Upper lobe of left lung (tissue), 6 donors: Measurements from ENCODE around the gene NCLN. TPM values are rescaled to one million over a fixed set of nuclear protein-coding genes. Genes with fewer than 3 reads are reported as not detected.

Source experiments
- ATAC-seq, 2 donors: fragments of 200-7000 bp; cut with Tn5 transposase; one replicate each; pipeline ENCODE4 v1.9.1; 2022; ENCODE audit warnings: mild to moderate bottlenecking in 2 of 2, moderate library complexity in 2 of 2; ENCODE audit not compliant: low FRiP score in 2 of 2
- DNase-seq, 2 donors: peaks; one replicate each; pipeline ENCODE4 v3.0.0-alpha.2; 2019 to 2020
- H3K27ac ChIP-seq, 4 donors: fragments of 200-600 bp; sonication (generic); one replicate each; pipeline ENCODE4 v1.5.1; 2016 to 2019
- H3K27me3 ChIP-seq, 4 donors: fragments of 200-600 bp; sonication (generic); one replicate each; pipeline ENCODE4 v1.5.1; 2017 to 2019
- H3K36me3 ChIP-seq, 4 donors: fragments of 200-600 bp; sonication (generic); one replicate each; pipeline ENCODE4 v1.5.1; 2016 to 2019
- H3K4me1 ChIP-seq, 4 donors: fragments of 200-600 bp; sonication (generic); one replicate each; pipeline ENCODE4 v1.5.1; 2018 to 2019
- H3K4me3 ChIP-seq, 4 donors: fragments of 200-600 bp; sonication (generic); one replicate each; pipeline ENCODE4 v1.5.1; 2017 to 2019; ENCODE audit warnings: mild to moderate bottlenecking in 2 of 4, moderate library complexity in 1 of 4
- H3K9me3 ChIP-seq, 4 donors: fragments of 200-600 bp; sonication (generic); one replicate each; pipeline ENCODE4 v1.5.1; 2018 to 2019
- EP300 ChIP-seq, 4 donors: sonication (generic); formaldehyde crosslinking; IDR thresholded peaks; one replicate each; pipeline ENCODE4 v1.5.1; 2017; ENCODE audit warnings: antibody characterized with exemption in 4 of 4, control low read depth in 2 of 4
- POLR2A ChIP-seq, 4 donors: fragments of 450-650 bp; IDR thresholded peaks; one replicate each; pipeline ENCODE4 v1.5.1; 2016 to 2017; ENCODE audit warnings: antibody characterized with exemption in 4 of 4, mild to moderate bottlenecking in 2 of 4
- POLR2AphosphoS5 ChIP-seq, 2 donors: sonication (generic); formaldehyde crosslinking; IDR thresholded peaks; one replicate each; pipeline ENCODE4 v1.5.1; 2017; ENCODE audit warnings: antibody characterized with exemption in 2 of 2
- WGBS, 2 donors: methylation state at CpG; one replicate each; pipeline ENCODE4 v1.1.5; 2017 to 2018; 5-methylcytosine and 5-hydroxymethylcytosine counted together
- total RNA-seq, 6 donors: library from RNA; depleted of rRNA in 4 of 6; stranded (reverse); fragments of >200 nt in 4 of 6; gene quantifications; one replicate each; pipeline versions ENCODE4 v1.1.0 to v1.2.1, GENCODE V29; 2016 to 2021
- TF ChIP-seq, protein P1 (sequence below), 6 experiments: fragments of 450-650 bp in 4 of 6; fragments of 200-600 bp in 2 of 6; sonication (generic) in 2 of 6; IDR thresholded peaks; one replicate each; pipeline ENCODE4 v1.5.1; 2016 to 2019; ENCODE audit warnings: antibody characterized with exemption in 6 of 6
- donor health status: DM: no; HTN: no; CAD: no; lungs with moderate emphysema.
- donor health status: DM: no; HTN: yes; CAD: no; lungs with severe emphysema.

NCLN gene
- total RNA-seq, 6 donors from 2014 or later: 35.6 to 87.0 (median 72.5) TPM

DNA sequence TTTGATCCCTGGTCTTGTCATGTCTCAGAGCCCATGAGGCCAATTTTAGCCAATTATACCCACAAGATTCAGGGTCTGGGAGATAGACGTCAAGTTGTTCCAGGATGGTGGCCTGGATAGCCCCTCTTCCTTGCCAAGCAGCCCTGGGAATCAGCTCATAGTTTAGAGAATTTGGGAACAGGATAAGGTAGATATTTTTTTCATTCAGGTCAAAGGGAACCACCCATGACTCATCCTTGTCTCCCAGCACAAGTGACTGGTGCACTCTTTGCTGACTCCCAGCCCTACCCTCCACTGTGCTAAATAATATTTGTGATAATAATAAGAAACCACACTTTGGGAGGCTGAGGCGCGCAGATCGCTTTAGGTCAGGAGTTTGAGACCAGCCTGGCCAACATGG lies 24.3 kb upstream of the NCLN start:
- H3K36me3 ChIP-seq: peaks cover 0 to 20% (median 0%) of the 10 kb centered on the region in 4 donors
- H3K27ac ChIP-seq: peak overlapping the region in 2 of 4 donors; percentile 42 to 47
- TF ChIP-seq, protein P1, sequence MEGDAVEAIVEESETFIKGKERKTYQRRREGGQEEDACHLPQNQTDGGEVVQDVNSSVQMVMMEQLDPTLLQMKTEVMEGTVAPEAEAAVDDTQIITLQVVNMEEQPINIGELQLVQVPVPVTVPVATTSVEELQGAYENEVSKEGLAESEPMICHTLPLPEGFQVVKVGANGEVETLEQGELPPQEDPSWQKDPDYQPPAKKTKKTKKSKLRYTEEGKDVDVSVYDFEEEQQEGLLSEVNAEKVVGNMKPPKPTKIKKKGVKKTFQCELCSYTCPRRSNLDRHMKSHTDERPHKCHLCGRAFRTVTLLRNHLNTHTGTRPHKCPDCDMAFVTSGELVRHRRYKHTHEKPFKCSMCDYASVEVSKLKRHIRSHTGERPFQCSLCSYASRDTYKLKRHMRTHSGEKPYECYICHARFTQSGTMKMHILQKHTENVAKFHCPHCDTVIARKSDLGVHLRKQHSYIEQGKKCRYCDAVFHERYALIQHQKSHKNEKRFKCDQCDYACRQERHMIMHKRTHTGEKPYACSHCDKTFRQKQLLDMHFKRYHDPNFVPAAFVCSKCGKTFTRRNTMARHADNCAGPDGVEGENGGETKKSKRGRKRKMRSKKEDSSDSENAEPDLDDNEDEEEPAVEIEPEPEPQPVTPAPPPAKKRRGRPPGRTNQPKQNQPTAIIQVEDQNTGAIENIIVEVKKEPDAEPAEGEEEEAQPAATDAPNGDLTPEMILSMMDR (IDR thresholded peaks at IDR 0.05): no peak
- TF ChIP-seq EP300 (IDR thresholded peaks at IDR 0.05) (no peak), POLR2A (IDR thresholded peaks at IDR 0.05) (no peak), POLR2AphosphoS5 (IDR thresholded peaks at IDR 0.05) (no peak)
- no peaks in the 10 kb centered on the region for H3K27me3 ChIP-seq
- no peaks in the 10 kb centered on the region for H3K9me3 ChIP-seq
- H3K4me3 ChIP-seq: no peak overlapping the region
- WGBS, 2 donors: 92 to 98% methylated on average over 4 of the region's 4 CpGs
- peaks cover 6 to 15% (median 11%) of the 10 kb centered on the region in 4 donors for H3K4me1 ChIP-seq
- DNase-seq (no peak), ATAC-seq (no peak)

DNA sequence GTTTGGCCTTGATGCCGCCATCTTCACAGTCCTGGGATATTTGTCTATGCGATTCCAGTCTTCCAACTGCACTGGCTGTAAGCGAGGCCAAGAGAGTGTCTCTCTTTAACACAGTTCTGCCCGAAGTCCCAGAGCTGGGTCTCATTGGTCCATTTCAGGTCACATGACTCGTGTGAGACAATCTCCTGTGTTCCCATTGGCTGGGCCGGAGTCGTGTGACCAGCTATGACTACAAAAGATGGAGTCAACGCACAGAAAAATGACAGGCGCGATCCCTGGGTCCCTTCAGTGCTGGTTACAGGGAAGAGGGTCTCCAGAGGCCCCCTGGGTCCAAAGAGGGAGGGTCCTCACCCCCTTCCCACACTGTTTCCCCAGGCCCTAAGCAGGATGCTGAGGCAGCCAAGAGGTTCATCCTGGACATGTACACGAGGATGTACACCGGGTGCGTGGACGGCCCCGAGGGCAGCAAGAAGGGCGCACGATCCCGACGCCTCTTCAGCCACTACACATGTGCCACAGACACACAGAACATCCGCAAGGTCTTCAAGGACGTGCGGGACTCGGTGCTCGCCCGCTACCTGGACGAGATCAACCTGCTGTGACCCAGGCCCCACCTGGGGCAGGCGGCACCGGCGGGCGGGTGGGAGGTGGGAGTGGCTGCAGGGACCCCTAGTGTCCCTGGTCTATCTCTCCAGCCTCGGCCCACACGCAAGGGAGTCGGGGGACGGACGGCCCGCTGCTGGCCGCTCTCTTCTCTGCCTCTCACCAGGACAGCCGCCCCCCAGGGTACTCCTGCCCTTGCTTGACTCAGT lies 23.1 kb upstream of the NCLN start:
- no peaks in the 10 kb centered on the region for H3K9me3 ChIP-seq
- DNase-seq (peak in 1 of 2 donors; percentile 85), ATAC-seq (peak in 1 of 2 donors; percentile 34)
- H3K4me1 ChIP-seq: peaks cover 6 to 15% (median 11%) of the 10 kb centered on the region in 4 donors
- H3K36me3 ChIP-seq: peaks cover 0 to 20% (median 0%) of the 10 kb centered on the region in 4 donors
- no peak overlapping the region for H3K4me3 ChIP-seq
- no peak overlapping the region for H3K27ac ChIP-seq
- TF ChIP-seq POLR2AphosphoS5 (IDR thresholded peaks at IDR 0.05) (no peak), EP300 (IDR thresholded peaks at IDR 0.05) (no peak), POLR2A (IDR thresholded peaks at IDR 0.05) (no peak)
- TF ChIP-seq, protein P1 (IDR thresholded peaks at IDR 0.05): no peak
- 73% methylated on average over 36 to 38 of the region's 38 CpGs for whole genome bisulfite sequencing, 2 donors
- H3K27me3 ChIP-seq: no peaks in the 10 kb centered on the region

DNA sequence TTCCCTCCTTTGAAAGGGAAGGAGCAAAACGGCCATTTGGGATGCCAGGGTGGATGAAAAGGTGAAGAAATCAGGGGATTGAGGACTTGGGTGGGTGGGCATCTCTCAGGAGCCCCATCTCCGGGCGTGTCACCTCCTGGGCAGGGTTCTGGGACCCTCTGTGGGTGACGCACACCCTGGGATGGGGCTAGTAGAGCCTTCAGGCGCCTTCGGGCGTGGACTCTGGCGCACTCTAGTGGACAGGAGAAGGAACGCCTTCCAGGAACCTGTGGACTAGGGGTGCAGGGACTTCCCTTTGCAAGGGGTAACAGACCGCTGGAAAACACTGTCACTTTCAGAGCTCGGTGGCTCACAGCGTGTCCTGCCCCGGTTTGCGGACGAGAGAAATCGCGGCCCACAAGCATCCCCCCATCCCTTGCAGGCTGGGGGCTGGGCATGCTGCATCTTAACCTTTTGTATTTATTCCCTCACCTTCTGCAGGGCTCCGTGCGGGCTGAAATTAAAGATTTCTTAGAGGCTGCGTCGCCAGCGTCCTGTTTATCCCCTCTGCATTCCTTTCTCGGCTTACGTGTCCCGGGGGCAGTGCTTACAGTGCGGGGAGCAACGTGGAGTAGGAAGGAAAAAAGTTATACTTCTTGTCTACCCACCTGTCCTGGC lies 22.4 kb upstream of the NCLN start:
- Histone ChIP-seq H3K4me3 (no peak overlapping the region), H3K36me3 (peaks cover 0 to 20% (median 0%) of the 10 kb centered on the region in 4 donors), H3K9me3 (no peaks in the 10 kb centered on the region), H3K4me1 (peaks cover 6 to 15% (median 11%) of the 10 kb centered on the region in 4 donors), H3K27me3 (no peaks in the 10 kb centered on the region), H3K27ac (peak overlapping the region in 1 of 4 donors; percentile 83)
- ATAC-seq (peak; percentile 88 to 90), DNase-seq (peak in 1 of 2 donors; percentile 82)
- TF ChIP-seq POLR2AphosphoS5 (IDR thresholded peaks at IDR 0.05): peak in 1 of 2 donors; percentile 17
- TF ChIP-seq POLR2A (IDR thresholded peaks at IDR 0.05): no peak
- TF ChIP-seq, protein P1 (IDR thresholded peaks at IDR 0.05): peak; percentile 83 to 95 (median 90)
- WGBS, 2 donors: 9 to 16% methylated on average over 15 to 26 of the region's 27 CpGs

DNA sequence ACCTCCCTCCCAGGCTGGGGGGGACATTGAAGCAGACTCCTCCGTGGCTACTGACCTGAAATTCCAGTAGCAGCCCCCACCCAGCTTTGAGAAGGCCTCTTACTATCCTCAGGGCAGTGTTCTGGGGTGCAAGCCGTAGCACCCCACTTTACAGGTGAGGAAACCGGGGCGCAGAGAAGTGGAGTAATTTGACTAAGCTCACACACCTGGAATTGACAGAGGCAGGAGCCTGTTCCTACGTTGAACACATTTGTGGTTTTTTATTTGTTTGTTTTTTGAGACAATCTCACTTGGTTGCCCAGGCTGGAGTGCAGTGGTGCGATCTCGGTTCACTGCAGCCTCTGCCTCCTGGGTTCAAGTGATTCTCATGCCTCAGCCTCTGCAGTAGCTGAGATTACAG lies 21.8 kb upstream of the NCLN start:
- Histone ChIP-seq H3K27ac (peak overlapping the region in 3 of 4 donors; percentile 45 to 83 (median 79)), H3K4me1 (peaks cover 6 to 15% (median 11%) of the 10 kb centered on the region in 4 donors)

More for the DNA sequence above, 21.8 kb upstream of the NCLN start:
- DNase-seq (no peak), ATAC-seq (no peak)
- no peaks in the 10 kb centered on the region for H3K27me3 ChIP-seq
- H3K4me3 ChIP-seq: no peak overlapping the region
- WGBS, 2 donors: 68 to 77% methylated on average over 7 of the region's 7 CpGs
- peaks cover 0 to 20% (median 0%) of the 10 kb centered on the region in 4 donors for H3K36me3 ChIP-seq
- H3K9me3 ChIP-seq: no peaks in the 10 kb centered on the region
- TF ChIP-seq POLR2AphosphoS5 (IDR thresholded peaks at IDR 0.05) (no peak), EP300 (IDR thresholded peaks at IDR 0.05) (no peak), POLR2A (IDR thresholded peaks at IDR 0.05) (no peak)
- TF ChIP-seq, protein P1 (IDR thresholded peaks at IDR 0.05): no peak
